ACC112 (cell line): ENCODE data around the gene RAB8A.

Experiments
- H2AFZ ChIP-seq: fragments of 200-600 bp; sonication (generic); one replicate; pipeline ENCODE4 v1.6.0; 2017; ENCODE audit warnings: antibody characterized with exemption, low read length; ENCODE audit not compliant: unreplicated experiment
- H3K27ac ChIP-seq: fragments of 200-600 bp; sonication (generic); 2 replicates; pipeline ENCODE4 v1.5.1; 2014; ENCODE audit warnings: low read depth, mild to moderate bottlenecking, antibody characterized with exemption, low read length, moderate library complexity
- H3K27me3 ChIP-seq: fragments of 200-600 bp; sonication (generic); 2 replicates; pipeline ENCODE4 v1.6.1; 2014; ENCODE audit warnings: mild to moderate bottlenecking, antibody characterized with exemption, low read length, moderate library complexity, mixed read lengths; ENCODE audit not compliant: insufficient read depth
- H3K36me3 ChIP-seq: fragments of 200-600 bp; sonication (generic); 2 replicates; pipeline ENCODE4 v1.6.1; 2016; ENCODE audit warnings: mild to moderate bottlenecking, antibody characterized with exemption, low read length, moderate library complexity, mixed read lengths; ENCODE audit not compliant: insufficient read depth
- H3K4me1 ChIP-seq: fragments of 200-600 bp; sonication (generic); one replicate; pipeline ENCODE4 v1.6.1; 2016; ENCODE audit warnings: low read length, mixed read lengths; ENCODE audit not compliant: insufficient read depth, unreplicated experiment, control insufficient read depth
- H3K4me3 ChIP-seq: fragments of 200-600 bp; sonication (generic); 2 replicates; pipeline ENCODE4 v1.5.1; 2014; ENCODE audit warnings: mild to moderate bottlenecking, low read depth, low read length
- H3K79me2 ChIP-seq: fragments of 200-600 bp; sonication (generic); one replicate; pipeline ENCODE4 v1.6.0; 2016; ENCODE audit warnings: low read length; ENCODE audit not compliant: control insufficient read depth, unreplicated experiment, insufficient read depth

RAB8A gene

DNA sequence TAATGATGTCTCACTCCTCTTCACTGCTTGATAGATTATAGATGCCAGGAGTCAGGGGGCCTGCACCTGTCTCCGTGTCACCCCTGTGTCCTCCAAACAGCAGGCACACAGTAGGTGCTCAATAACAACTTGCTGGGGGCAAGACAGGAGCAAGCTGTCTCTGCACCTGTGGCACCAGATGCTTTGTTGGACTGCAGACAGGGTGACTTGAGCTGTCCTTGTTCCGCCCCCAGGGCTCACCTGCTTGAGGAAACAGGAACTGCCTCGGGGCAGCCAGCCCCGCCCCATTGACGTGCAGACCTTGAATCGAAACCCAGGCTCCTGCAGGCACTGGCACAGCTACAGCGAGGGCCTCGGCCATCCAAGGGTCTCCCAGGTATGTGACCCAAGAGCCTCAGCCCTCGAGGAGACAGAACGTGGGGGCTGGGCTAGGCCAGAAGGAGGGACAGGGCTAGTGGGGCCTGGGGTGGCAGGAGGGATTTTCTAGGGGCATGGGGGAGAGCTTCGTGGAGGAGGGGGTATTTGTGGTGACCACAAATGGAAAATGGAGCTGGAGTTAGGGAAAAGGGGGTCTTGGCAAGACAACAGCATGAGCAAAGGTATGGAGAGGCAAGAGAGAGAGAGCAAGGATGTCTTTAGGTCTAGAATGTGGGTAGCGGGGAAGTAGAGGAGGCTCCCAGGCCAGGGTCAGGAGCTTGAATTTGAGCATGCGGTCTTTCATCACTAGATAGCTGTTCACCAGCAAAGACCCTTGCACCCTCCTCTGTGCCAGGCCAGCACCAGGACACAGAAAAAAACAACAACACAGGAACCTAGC lies 31.9 kb downstream of the RAB8A start, which contains the start of gene HSH2D:
HSH2D (plus strand) TSS at position 287 of the 817 bp plus-strand sequence. CDS start 5,066 bp downstream, outside the sequence.
- Histone ChIP-seq H3K79me2 (no peaks in the 10 kb centered on the region), H3K27me3 (no peaks in the 10 kb centered on the region), H3K36me3 (no peaks in the 10 kb centered on the region), H3K27ac (no peak within 1 kb of the TSS), H2AFZ (no peak within 1 kb of the TSS), H3K4me1 (no peaks in the 10 kb centered on the region), H3K4me3 (no peak within 1 kb of the TSS)

DNA sequence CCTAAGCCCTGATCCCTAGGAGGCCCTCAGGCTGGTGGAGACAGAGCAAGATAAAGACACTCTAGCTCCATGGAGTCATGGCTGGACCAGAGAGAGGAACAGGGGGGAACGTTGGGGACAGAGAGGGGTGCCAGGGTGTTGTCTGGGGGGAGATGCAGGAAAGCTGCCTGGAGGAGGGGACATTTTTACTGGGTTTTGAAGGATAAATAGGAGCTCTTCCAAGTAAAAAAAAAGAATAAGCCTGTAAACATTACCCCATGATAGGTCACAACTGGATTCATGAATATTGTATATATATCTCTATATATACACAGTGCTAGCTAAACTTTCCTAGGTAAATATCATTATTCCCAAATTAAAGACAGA lies 32.5 kb downstream of the RAB8A start:
- Histone ChIP-seq H3K79me2 (no peaks in the 10 kb centered on the region), H3K36me3 (no peaks in the 10 kb centered on the region), H2AFZ (no peak overlapping the region), H3K4me1 (no peaks in the 10 kb centered on the region), H3K4me3 (no peak overlapping the region), H3K27me3 (no peaks in the 10 kb centered on the region), H3K27ac (no peak overlapping the region)

DNA sequence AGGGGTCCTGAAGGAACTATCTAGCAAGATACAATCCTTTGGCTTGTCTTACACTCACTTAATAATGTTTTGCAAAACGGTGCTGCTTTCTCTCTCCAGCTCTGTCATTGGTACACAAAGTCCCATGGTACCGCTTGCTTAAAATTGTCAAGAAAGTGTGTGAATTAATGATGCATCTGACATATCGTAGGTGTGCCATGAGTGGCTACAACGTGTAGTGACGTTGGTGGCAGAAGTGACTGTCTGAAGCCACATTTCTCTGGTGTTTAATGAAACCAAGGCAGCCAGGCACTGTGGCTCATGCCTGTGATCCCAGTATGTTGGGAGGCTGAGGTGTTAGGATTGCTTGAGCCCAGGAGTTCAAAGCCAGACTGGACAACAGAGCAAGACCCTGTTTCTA lies 34.4 kb downstream of the RAB8A start:
- H3K36me3 ChIP-seq: no peaks in the 10 kb centered on the region
- H3K79me2 ChIP-seq: no peaks in the 10 kb centered on the region
- no peaks in the 10 kb centered on the region for H3K27me3 ChIP-seq
- H3K27ac ChIP-seq: no peak overlapping the region
- no peaks in the 10 kb centered on the region for H3K4me1 ChIP-seq
- no peak overlapping the region for H2AFZ ChIP-seq
- H3K4me3 ChIP-seq: no peak overlapping the region

DNA sequence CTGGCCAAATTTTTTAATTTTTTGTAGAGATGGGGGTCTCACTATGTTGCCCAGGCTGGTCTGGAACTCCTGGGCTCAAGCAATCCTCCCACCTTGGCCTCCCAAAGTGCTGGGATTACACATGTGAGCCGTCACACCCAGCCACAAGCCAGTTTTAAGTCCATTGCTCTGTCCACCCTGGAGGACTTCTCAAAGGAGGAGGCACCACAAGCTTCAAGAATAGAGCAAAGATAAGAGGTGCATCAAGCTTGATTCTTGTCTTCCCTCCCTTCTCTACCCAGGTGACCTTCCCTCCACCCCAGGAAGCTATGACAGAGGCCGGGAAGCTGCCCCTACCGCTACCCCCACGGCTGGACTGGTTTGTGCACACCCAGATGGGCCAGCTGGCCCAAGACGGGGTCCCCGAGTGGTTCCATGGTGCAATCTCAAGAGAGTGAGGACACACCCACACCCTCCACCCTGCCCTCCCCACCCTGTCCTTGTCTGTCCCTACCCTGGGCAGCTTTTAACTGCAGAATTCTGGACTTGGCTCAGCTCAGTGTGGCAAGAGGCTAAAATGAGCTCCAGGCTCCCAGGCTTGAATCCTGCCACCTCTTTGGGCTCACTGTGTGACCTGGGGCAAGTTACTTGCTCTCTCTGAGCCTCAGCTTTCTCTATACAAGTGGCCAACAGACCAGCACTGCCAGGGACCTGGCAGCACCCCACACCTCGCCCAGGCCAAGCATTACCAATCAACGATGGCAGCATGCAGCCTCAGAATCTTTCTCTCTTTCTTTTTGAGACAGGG lies 36.9 kb downstream of the RAB8A start:
- Histone ChIP-seq H3K36me3 (no peaks in the 10 kb centered on the region), H3K79me2 (no peaks in the 10 kb centered on the region), H2AFZ (no peak overlapping the region), H3K27me3 (no peaks in the 10 kb centered on the region), H3K27ac (no peak overlapping the region), H3K4me1 (no peaks in the 10 kb centered on the region), H3K4me3 (no peak overlapping the region)

DNA sequence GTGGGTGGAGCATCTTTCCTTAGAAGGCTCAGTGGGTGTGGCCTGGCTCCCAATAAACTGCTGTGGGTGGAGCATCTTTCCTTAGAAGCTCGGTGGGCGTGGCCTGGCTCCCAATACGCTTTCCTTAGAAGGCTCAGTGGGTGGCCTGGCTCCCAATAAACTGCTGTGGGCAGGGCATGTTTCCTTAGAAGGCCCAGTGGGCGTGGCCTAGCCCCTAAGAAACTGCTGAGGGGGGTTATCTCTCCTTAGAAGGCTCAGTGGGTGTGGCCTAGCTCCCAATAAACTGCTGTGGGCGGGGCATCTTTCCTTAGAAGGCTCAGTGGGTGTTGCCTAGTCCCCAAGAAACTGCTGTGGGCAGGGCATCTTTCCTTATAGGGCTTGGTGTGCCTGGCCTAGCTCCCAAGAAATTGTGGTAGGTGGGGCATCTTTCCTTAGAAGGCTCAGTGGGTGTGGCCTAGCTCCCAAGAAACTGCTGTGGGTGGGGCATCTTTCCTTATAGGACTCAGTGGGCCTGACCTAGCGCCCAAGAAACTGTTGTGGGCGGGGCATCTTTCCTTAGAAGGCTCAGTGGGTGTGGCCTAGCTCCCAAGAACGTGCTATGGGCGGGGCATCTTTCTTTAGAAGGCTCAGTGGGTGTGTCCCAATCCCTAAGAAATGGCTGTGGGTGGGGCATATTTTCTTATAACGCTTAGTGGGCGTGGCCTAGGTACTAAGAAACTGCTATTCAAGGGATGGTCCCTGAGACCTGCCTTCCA lies 42.1 kb downstream of the RAB8A start:
- Histone ChIP-seq H3K27me3 (no peaks in the 10 kb centered on the region), H3K4me1 (no peaks in the 10 kb centered on the region), H3K27ac (no peak overlapping the region), H3K79me2 (no peaks in the 10 kb centered on the region), H2AFZ (no peak overlapping the region), H3K4me3 (no peak overlapping the region), H3K36me3 (no peaks in the 10 kb centered on the region)

DNA sequence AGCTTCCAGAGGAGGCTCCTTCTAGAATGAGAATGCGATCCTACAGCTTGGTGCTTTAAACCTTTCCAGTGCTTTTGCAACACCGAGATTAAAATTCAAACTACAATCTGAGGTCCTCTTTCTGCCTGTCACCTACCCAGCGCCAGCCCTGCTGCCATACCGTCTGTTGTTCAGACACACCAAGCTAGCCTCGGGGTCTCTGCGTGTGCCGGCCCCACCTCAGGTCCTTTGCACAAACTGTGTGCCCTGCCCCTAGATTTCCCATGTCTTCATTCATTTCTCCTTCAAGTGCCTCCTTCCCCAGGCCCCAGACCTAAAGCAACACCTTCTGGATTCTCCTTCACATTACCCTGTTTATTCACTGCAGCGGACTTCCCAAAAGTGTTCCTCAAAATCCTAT lies 42.9 kb downstream of the RAB8A start:
- H3K79me2 ChIP-seq: no peaks in the 10 kb centered on the region
- H3K4me3 ChIP-seq: no peak overlapping the region
- no peaks in the 10 kb centered on the region for H3K27me3 ChIP-seq
- H2AFZ ChIP-seq: no peak overlapping the region
- H3K4me1 ChIP-seq: no peaks in the 10 kb centered on the region
- no peaks in the 10 kb centered on the region for H3K36me3 ChIP-seq
- no peak overlapping the region for H3K27ac ChIP-seq

DNA sequence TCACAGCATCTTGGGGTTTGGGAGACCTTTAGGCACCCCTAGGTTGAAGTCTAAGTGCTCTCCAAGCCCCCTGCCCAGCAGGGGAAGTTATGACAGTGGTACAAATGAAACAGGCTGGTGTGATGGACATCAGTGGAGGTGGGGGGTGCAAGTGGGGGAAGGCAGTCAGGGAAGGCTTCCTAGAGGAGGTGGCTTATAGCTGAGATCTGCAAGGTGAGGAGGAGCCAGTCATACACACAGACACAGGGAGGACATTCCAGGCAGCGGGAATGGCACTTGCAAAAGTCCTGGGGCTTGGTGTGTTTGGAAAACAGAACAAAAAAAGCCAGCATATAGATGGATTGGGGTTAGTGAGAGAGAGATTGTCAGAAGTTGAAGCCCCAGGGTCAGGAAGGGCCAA lies 43.4 kb downstream of the RAB8A start:
- Histone ChIP-seq H3K27ac (no peak overlapping the region), H3K27me3 (no peaks in the 10 kb centered on the region), H2AFZ (no peak overlapping the region), H3K4me3 (no peak overlapping the region), H3K79me2 (no peaks in the 10 kb centered on the region), H3K36me3 (no peaks in the 10 kb centered on the region), H3K4me1 (no peaks in the 10 kb centered on the region)

DNA sequence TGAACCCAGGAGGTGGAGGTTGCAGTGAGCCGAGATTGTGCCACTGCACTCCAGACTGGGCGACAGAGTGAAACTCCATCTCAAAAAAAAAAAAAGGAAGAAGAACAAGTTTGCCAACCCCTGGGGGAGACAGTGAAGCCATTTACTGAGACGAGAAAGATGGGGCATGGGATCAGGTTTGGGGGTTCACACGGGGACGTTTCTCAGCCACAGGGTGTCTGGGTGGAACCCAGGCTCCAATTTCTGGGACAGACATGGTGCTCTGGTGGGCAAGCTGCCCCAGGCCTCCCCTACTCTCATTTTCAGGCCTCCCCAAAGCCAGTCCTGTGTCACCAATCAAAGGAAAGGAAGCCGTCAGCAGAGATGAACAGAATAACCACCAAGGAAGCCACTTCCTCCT lies 45.2 kb downstream of the RAB8A start:
- Histone ChIP-seq H3K4me3 (no peak overlapping the region), H3K4me1 (peaks cover 10% of the 10 kb centered on the region), H2AFZ (no peak overlapping the region), H3K79me2 (no peaks in the 10 kb centered on the region), H3K27ac (no peak overlapping the region), H3K36me3 (no peaks in the 10 kb centered on the region), H3K27me3 (no peaks in the 10 kb centered on the region)

DNA sequence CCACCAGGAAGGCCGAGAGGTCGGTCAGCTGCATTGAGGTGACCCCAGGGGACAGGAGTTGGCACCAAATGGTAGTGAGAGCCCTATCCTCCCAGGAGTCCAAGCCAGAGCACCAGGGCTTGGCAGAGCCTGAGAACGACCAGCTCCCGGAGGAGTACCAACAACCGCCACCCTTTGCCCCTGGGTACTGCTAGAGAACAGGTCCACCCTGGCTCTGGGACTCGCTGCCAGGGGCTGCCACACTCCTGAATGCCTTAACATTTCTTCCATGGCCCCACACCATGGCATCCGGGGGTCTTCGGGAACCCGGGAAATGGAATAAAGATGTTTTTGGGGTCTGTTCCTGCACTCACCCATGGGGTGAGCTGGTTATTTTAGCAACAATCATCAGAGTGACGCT lies 45.9 kb downstream of the RAB8A start:
- H3K4me1 ChIP-seq: peaks cover 10% of the 10 kb centered on the region
- H3K27me3 ChIP-seq: no peaks in the 10 kb centered on the region
- no peaks in the 10 kb centered on the region for H3K36me3 ChIP-seq
- no peak overlapping the region for H3K27ac ChIP-seq
- no peak overlapping the region for H2AFZ ChIP-seq
- no peak overlapping the region for H3K4me3 ChIP-seq
- no peaks in the 10 kb centered on the region for H3K79me2 ChIP-seq

DNA sequence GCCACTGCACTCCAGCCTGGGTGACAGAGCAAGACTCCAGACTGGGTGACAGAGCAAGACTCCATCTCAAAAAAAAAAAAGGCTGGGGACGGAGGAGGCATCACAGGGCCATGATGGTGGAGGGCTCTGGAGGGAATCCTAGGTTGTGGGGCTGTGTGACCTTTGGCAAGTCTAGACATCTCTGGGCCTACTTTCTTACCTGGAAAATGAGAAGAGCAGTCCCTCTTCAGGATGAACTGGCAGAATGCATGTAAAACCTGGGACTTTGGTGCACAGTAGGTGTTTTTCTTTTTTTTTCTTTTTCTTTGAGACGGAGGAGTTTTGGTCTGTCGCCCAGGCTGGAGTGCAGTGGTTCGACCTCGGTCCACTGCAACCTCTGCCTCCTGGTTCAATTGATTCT lies 48.0 kb downstream of the RAB8A start:
- no peak overlapping the region for H3K4me3 ChIP-seq
- no peak overlapping the region for H3K27ac ChIP-seq
- H2AFZ ChIP-seq: no peak overlapping the region
- H3K36me3 ChIP-seq: no peaks in the 10 kb centered on the region
- no peaks in the 10 kb centered on the region for H3K27me3 ChIP-seq
- H3K79me2 ChIP-seq: no peaks in the 10 kb centered on the region
- peaks cover 10% of the 10 kb centered on the region for H3K4me1 ChIP-seq
